GM12801 (cell line): Measurements from ENCODE around the gene LPCAT2.

Experiments used
- TF ChIP-seq, protein P1 (sequence below): IDR thresholded peaks from one replicate; pipeline ENCODE4 v1.5.1; 2011; ENCODE audit warnings: control low read depth; ENCODE audit not compliant: insufficient read length; ENCODE audit errors: extremely low read depth

LPCAT2 gene

DNA sequence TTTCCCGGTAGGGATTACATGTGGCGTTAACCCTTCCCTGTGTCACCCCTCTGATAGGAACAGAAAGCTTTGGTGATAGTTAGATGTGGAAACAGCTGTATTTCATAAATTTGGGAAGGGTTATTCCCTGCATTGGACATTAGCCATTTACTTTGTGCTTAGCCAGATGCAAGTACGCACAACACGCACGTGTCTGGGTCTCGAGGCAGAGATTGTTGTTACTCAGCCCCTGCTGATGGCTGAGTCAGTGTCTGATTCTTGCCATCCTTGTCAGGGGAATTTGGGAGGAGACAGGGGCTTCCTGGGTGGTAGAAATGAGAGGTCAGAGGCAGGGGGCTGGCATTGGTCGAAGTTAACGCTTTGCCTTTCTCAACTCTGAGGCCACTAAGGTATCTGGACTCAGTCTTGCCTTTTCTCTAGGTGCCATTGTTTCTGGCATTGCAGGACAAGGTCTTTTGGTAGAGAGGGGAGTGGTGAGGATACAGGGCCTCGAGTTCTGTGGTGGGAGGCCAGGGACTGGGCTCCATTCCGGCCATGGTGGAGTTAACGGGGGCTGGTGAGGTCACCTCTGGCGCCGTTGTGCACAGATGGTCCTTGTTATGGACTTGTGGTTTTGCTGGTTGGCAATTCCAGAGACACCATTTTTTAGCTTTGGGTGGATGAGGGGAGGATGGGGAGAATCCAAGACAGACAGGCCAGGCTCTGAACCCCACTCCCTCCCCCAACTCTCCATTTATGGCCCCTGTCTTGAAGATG lies 21.6 kb upstream of the LPCAT2 start:
- TF ChIP-seq, protein P1, sequence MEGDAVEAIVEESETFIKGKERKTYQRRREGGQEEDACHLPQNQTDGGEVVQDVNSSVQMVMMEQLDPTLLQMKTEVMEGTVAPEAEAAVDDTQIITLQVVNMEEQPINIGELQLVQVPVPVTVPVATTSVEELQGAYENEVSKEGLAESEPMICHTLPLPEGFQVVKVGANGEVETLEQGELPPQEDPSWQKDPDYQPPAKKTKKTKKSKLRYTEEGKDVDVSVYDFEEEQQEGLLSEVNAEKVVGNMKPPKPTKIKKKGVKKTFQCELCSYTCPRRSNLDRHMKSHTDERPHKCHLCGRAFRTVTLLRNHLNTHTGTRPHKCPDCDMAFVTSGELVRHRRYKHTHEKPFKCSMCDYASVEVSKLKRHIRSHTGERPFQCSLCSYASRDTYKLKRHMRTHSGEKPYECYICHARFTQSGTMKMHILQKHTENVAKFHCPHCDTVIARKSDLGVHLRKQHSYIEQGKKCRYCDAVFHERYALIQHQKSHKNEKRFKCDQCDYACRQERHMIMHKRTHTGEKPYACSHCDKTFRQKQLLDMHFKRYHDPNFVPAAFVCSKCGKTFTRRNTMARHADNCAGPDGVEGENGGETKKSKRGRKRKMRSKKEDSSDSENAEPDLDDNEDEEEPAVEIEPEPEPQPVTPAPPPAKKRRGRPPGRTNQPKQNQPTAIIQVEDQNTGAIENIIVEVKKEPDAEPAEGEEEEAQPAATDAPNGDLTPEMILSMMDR = no peak

DNA sequence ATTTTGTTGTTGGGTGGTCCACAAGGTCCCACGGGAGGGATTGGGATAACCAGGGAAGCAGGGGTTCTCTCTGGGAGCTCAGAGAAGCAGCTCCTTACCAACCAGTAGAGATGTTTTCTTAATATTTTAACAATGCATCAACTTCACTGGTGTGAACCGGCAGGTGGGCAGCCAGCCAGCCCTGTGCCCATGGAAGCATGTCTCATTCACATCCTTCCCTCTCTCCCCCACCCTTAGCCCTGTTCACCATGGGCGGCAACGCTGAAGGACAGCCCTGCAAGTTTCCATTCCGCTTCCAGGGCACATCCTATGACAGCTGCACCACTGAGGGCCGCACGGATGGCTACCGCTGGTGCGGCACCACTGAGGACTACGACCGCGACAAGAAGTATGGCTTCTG lies 20.6 kb upstream of the LPCAT2 start:
- TF ChIP-seq, protein P1 = no peak

- TF ChIP-seq, protein P1 = no peak
Measured at GRCh38 chr16:55489119-55489955, 19.5 kb upstream of the LPCAT2 start.

DNA sequence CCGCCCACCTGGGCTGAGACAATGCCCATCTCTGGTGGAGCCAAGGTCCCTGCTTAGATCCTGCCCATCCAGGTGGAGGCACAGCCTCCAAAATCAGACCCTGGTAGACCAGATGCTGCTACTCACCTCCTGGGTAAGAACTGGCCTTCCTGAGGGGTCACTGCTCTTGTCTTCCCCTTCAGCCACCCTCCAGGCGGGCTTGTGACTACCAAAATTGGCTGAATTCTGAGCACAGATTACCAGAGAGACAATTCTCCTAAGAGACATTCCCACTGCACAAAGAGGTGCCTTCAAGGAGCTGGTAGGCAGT lies 19.0 kb upstream of the LPCAT2 start:
- TF ChIP-seq, protein P1 = no peak

DNA sequence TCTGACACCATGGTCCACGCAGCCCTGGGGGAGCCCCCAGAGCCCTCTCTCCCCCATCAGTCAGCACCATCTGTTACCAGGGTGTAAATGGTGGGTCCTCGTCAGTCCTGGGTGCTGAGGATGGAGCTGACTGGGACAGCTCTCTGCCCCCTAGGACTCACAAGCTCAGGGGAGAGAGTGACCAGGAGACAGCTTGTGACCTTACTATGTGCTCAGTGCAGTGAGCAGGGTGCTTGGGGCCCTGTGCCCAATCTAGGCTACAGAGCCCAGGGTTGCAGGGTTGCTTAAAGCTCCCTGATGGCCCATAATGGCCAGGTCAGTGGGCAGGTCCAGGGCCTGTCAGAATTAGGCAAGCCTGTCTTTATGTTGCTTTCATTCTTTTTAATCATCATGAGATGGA lies 18.6 kb upstream of the LPCAT2 start:
- TF ChIP-seq, protein P1 = no peak

- TF ChIP-seq, protein P1 = no peak
Measured at GRCh38 chr16:55491691-55492090, 17.2 kb upstream of the LPCAT2 start.

- TF ChIP-seq, protein P1 = no peak
Measured at GRCh38 chr16:55492756-55493380, 16.0 kb upstream of the LPCAT2 start.
